CD8-positive, alpha-beta memory T cell (primary cell): ENCODE results near the gene COX4I1. TPM values are rescaled to one million over a fixed set of nuclear protein-coding genes. Genes with fewer than 3 reads are reported as not detected.
"Not testable (repeated sequence)": the region's sequence is repeated elsewhere in the genome, so short reads cannot be mapped to it uniquely, and the experiment has no call there.

Experiments used
- CTCF ChIA-PET: fragments of 350-600 bp; sonication (Branson Sonifier 250); formaldehyde crosslinking; loops from one replicate; lab custom pipeline; 2021; ENCODE audit warnings: antibody characterized with exemption; lab: Charles Lee
- POLR2A ChIA-PET: fragments of 350-600 bp; sonication (Branson Sonifier 250); formaldehyde crosslinking; loops from one replicate; lab custom pipeline; 2021; ENCODE audit warnings: antibody characterized with exemption; lab: Charles Lee
- DNase-seq, 5 donors: peaks; one replicate each; pipeline versions ENCODE4 v3.0.0 to v3.0.0-alpha.2; 2020 to 2022; ENCODE audit warnings: mixed read lengths in 1 of 5
- H3K27ac ChIP-seq: one replicate; pipeline ENCODE4 v1.7.0; 2013; ENCODE audit warnings: low read depth, mild to moderate bottlenecking, low read length, moderate library complexity
- H3K27me3 ChIP-seq: 2 replicates; pipeline ENCODE4 v1.7.0; 2013; ENCODE audit warnings: low read length, mild to moderate bottlenecking; ENCODE audit not compliant: insufficient read depth, poor library complexity, severe bottlenecking
- H3K36me3 ChIP-seq: 2 replicates; pipeline ENCODE4 v1.7.0; 2013; ENCODE audit warnings: mild to moderate bottlenecking, low read length, moderate library complexity; ENCODE audit not compliant: insufficient read depth
- H3K4me1 ChIP-seq: 2 replicates; pipeline ENCODE4 v1.7.0; 2013; ENCODE audit warnings: mild to moderate bottlenecking, low read length, moderate library complexity; ENCODE audit not compliant: insufficient read depth
- H3K4me3 ChIP-seq: 2 replicates; pipeline ENCODE4 v1.7.0; 2013; ENCODE audit warnings: mild to moderate bottlenecking, low read length
- H3K9me3 ChIP-seq: 2 replicates; pipeline ENCODE4 v1.7.0; 2013; ENCODE audit warnings: mild to moderate bottlenecking, low read length
- H3K27ac Mint-ChIP-seq, 8 donors: one replicate each; pipeline ENCODE4 v1.8.0; 2020 to 2021; ENCODE audit warnings: mixed read lengths in 8 of 8, mild to moderate bottlenecking in 6 of 8, inconsistent platforms in 3 of 8, moderate library complexity in 3 of 8
- H3K27me3 Mint-ChIP-seq, 2 donors: one replicate each; pipeline ENCODE4 v1.8.0; 2020 to 2021; ENCODE audit warnings: mixed read lengths in 2 of 2, mild to moderate bottlenecking in 1 of 2, moderate library complexity in 1 of 2
- H3K36me3 Mint-ChIP-seq, 3 donors: one replicate each; pipeline ENCODE4 v1.8.0; 2020 to 2021; ENCODE audit warnings: mixed read lengths in 3 of 3, inconsistent platforms in 1 of 3, mild to moderate bottlenecking in 1 of 3
- H3K4me1 Mint-ChIP-seq, 3 donors: one replicate each; pipeline ENCODE4 v1.8.0; 2020 to 2021; ENCODE audit warnings: mixed read lengths in 3 of 3, inconsistent platforms in 1 of 3, mild to moderate bottlenecking in 1 of 3
- H3K4me3 Mint-ChIP-seq, 7 donors: one replicate each; pipeline ENCODE4 v1.8.0; 2020 to 2021; ENCODE audit warnings: mixed read lengths in 7 of 7, mild to moderate bottlenecking in 6 of 7, moderate library complexity in 4 of 7, inconsistent platforms in 2 of 7
- H3K9me3 Mint-ChIP-seq, 5 donors: one replicate each; pipeline ENCODE4 v1.8.0; 2020 to 2022; ENCODE audit warnings: mixed read lengths in 5 of 5, mild to moderate bottlenecking in 3 of 5, moderate library complexity in 2 of 5, inconsistent platforms in 1 of 5
- polyA plus RNA-seq: library from polyadenylated mRNA; unstranded; fragments of 300-500 nt; fragmentation: Illumina TruSeq; gene quantifications from one replicate; pipeline ENCODE4 v1.2.3, GENCODE V29; 2021
- total RNA-seq, 2 experiments: library from RNA; stranded (reverse); gene quantifications; one replicate each; pipeline ENCODE4 v1.2.3, GENCODE V29; 2021

The COX4I1 gene
- total and polyA plus RNA-seq, 3 experiments from 2014 or later: 449 to 951 (median 470) TPM

- H3K27me3 ChIP-seq: no peaks in the 10 kb centered on the region
- Mint-ChIP-seq H3K27me3 (peaks cover 13 to 36% of the 10 kb centered on the region in 2 donors), H3K4me3 (no peak overlapping the region), H3K9me3 (no peaks in the 10 kb centered on the region), H3K27ac (no peak overlapping the region), H3K36me3 (peaks cover 0 to 5% (median 0%) of the 10 kb centered on the region in 3 donors), H3K4me1 (no peaks in the 10 kb centered on the region)
- H3K9me3 ChIP-seq: no peaks in the 10 kb centered on the region
- H3K4me1 ChIP-seq: no peaks in the 10 kb centered on the region
- no peaks in the 10 kb centered on the region for H3K36me3 ChIP-seq
- ChIA-PET CTCF (interaction anchor here (0.6 to 0.8 kb wide), 2 partner anchors 16 to 18 kb away, joined by 3 read pairs; no protein-coding TSS in a partner anchor), POLR2A (no interaction called here)
- no peak for DNase-seq
- no peak overlapping the region for H3K27ac ChIP-seq
- H3K4me3 ChIP-seq: no peak overlapping the region
Observed at GRCh38 chr16:85836706-85837582, 37.4 kb downstream of the COX4I1 start.

- DNase-seq, H3K27ac Mint-ChIP-seq, H3K36me3 Mint-ChIP-seq, H3K9me3 ChIP-seq, H3K36me3 ChIP-seq, H3K4me3 ChIP-seq, H3K9me3 Mint-ChIP-seq, H3K4me1 ChIP-seq, H3K4me3 Mint-ChIP-seq, POLR2A ChIA-PET, H3K4me1 Mint-ChIP-seq, H3K27ac ChIP-seq, H3K27me3 ChIP-seq: not testable (repeated sequence)
- CTCF ChIA-PET: interaction anchor here (0.8 kb wide), 1 partner anchor 17 kb away, joined by 3 read pairs; no protein-coding TSS in a partner anchor
- peaks cover 12 to 32% of the 10 kb centered on the region in 2 donors for H3K27me3 Mint-ChIP-seq
Observed at GRCh38 chr16:85837654-85838053, 38.2 kb downstream of the COX4I1 start.

DNA sequence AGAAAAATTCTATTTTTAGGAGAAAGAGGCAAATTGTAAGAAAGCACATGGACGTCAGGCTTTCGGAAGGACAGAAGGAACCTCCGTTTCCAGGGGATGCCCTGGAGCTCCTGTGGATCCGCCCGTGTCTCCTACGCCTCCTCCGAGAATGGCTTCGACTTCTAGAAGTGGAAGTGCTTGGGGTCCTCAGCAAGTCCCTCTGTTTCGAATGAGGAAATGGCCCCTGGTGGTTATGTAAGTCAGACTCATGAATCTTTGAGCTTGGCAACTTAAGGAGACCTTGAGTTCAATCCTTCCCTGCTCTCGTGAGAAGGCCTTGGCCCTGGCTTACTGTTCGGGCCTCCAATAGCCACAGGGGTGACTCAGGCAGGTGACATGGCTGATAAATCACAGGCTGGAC lies 38.9 kb downstream of the COX4I1 start:
- no peaks in the 10 kb centered on the region for H3K27me3 ChIP-seq
- DNase-seq: no peak
- H3K27me3 Mint-ChIP-seq: peaks cover 9 to 30% of the 10 kb centered on the region in 2 donors

GRCh38 chr16:85838876-85839585 lies 39.5 kb downstream of the COX4I1 start:
- Histone ChIP-seq H3K4me1 (no peaks in the 10 kb centered on the region), H3K27me3 (no peaks in the 10 kb centered on the region), H3K36me3 (no peaks in the 10 kb centered on the region), H3K27ac (no peak overlapping the region), H3K9me3 (no peaks in the 10 kb centered on the region), H3K4me3 (no peak overlapping the region)
- CTCF ChIA-PET: no interaction called here
- Mint-ChIP-seq H3K27ac (no peak overlapping the region), H3K27me3 (peaks cover 9 to 35% of the 10 kb centered on the region in 2 donors), H3K4me1 (no peaks in the 10 kb centered on the region), H3K36me3 (no peaks in the 10 kb centered on the region), H3K4me3 (no peak overlapping the region), H3K9me3 (no peaks in the 10 kb centered on the region)
- DNase-seq: no peak
- POLR2A ChIA-PET: no interaction called here

More for the DNA sequence above, 38.9 kb downstream of the COX4I1 start:
- ChIA-PET POLR2A (no interaction called here), CTCF (no interaction called here)
- H3K36me3 Mint-ChIP-seq: no peaks in the 10 kb centered on the region
- H3K9me3 Mint-ChIP-seq: no peaks in the 10 kb centered on the region
- Histone ChIP-seq H3K9me3 (no peaks in the 10 kb centered on the region), H3K27ac (no peak overlapping the region), H3K4me1 (no peaks in the 10 kb centered on the region), H3K36me3 (no peaks in the 10 kb centered on the region), H3K4me3 (no peak overlapping the region)
- no peak overlapping the region for H3K4me3 Mint-ChIP-seq
- no peak overlapping the region for H3K27ac Mint-ChIP-seq
- no peaks in the 10 kb centered on the region for H3K4me1 Mint-ChIP-seq

DNA sequence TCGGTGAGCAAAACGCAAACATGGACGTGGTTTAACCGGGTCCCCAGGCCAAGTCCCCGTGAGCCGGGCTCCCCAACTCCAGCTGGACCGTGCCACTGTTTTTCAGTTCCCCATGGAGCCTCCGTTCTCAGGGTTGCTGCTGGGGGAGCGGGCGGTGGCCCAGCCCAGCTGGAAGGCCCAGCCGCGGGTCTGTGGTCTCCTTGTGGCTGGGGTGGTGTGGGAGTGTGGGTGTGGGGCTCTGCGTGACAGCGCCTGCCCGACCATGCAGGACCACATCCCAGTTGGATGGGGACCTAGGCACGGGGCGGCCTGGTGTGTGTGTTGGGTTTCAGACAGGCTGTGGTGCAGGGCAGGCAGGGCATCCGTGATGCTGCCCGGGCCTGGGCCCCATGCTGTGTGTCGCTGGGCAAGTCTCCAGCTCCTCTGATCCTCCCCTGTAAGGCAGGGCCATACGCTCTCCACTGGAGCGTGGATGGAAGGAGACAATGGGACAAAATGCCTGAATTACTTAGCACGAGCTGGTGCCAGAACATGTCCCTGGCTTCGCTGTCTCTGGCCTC lies 40.3 kb downstream of the COX4I1 start:
- DNase-seq: no peak
- H3K27ac ChIP-seq: no peak overlapping the region
- no peak overlapping the region for H3K4me3 ChIP-seq
- ChIA-PET POLR2A (no interaction called here), CTCF (interaction anchor here (1.4 kb wide), 1 partner anchor 18 kb away, joined by 3 read pairs; no protein-coding TSS in a partner anchor)
- no peaks in the 10 kb centered on the region for H3K9me3 Mint-ChIP-seq
- no peak overlapping the region for H3K27ac Mint-ChIP-seq
- peaks cover 2 to 3% (median 2%) of the 10 kb centered on the region in 3 donors for H3K4me1 Mint-ChIP-seq
- no peaks in the 10 kb centered on the region for H3K9me3 ChIP-seq
- no peaks in the 10 kb centered on the region for H3K4me1 ChIP-seq
- H3K27me3 Mint-ChIP-seq: peaks cover 10 to 38% of the 10 kb centered on the region in 2 donors
- no peak overlapping the region for H3K4me3 Mint-ChIP-seq
- no peaks in the 10 kb centered on the region for H3K36me3 ChIP-seq
- no peaks in the 10 kb centered on the region for H3K27me3 ChIP-seq
- peaks cover 0 to 2% (median 0%) of the 10 kb centered on the region in 3 donors for H3K36me3 Mint-ChIP-seq

DNA sequence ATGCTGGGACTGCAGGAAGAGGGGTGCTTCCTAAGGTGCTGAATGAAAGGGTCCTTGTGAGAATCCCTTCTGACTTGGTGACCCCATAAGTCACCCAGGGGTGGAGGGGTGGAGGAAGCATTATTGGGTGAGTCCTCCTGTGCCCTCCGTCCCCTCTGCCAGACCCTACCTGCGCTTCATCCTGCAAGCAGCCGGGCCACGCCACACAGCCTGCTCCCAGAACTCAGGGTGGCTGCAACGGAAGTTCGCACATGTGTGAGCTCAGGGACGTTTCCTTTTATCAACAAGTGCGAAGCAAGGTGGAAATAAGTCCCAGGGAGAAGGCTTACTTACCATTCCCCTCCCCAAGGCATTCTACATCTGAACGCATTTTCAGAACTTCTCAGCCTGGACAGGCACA lies 40.9 kb downstream of the COX4I1 start:
- POLR2A ChIA-PET: no interaction called here
- no peaks in the 10 kb centered on the region for H3K4me1 ChIP-seq
- H3K27ac ChIP-seq: no peak overlapping the region
- no peaks in the 10 kb centered on the region for H3K36me3 ChIP-seq
- no peaks in the 10 kb centered on the region for H3K9me3 ChIP-seq
- Mint-ChIP-seq H3K4me1 (peaks cover 5 to 7% (median 5%) of the 10 kb centered on the region in 3 donors), H3K9me3 (no peaks in the 10 kb centered on the region), H3K36me3 (peaks cover 0 to 5% (median 0%) of the 10 kb centered on the region in 3 donors), H3K27ac (no peak overlapping the region), H3K27me3 (peaks cover 12 to 42% of the 10 kb centered on the region in 2 donors), H3K4me3 (peak overlapping the region in 1 of 7 donors; percentile 59)
- CTCF ChIA-PET: interaction anchor here (1.4 kb wide), 1 partner anchor 19 kb away, joined by 3 read pairs; no protein-coding TSS in a partner anchor
- H3K4me3 ChIP-seq: no peak overlapping the region
- DNase-seq: no peak
- H3K27me3 ChIP-seq: no peaks in the 10 kb centered on the region

DNA sequence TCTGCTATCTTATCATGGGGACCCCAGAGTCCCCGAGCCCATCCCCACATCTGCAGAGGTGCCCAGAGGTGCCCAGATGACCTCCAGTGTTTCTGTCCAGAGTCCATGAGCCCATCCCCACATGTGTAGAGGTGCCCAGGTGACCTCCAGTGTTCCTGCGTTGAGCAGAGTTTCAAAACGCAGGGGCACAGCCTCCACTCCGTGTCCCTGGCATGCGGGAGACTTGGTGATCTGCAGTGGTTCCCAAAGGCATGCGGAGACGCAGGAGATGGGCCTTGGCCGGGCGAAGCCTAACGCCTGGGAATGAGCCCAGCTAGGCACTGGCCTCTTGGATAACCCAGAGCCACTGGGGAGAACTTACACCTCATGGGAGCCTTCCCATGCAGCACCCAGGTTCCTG lies 41.3 kb downstream of the COX4I1 start:
- H3K4me3 Mint-ChIP-seq: no peak overlapping the region
- ChIA-PET CTCF (interaction anchor here (1.4 kb wide), 1 partner anchor 19 kb away, joined by 3 read pairs; no protein-coding TSS in a partner anchor), POLR2A (no interaction called here)
- Histone ChIP-seq H3K4me1 (no peaks in the 10 kb centered on the region), H3K27ac (no peak overlapping the region), H3K36me3 (no peaks in the 10 kb centered on the region), H3K9me3 (no peaks in the 10 kb centered on the region), H3K27me3 (no peaks in the 10 kb centered on the region), H3K4me3 (no peak overlapping the region)
- H3K9me3 Mint-ChIP-seq: no peaks in the 10 kb centered on the region
- H3K4me1 Mint-ChIP-seq: peaks cover 5 to 7% (median 5%) of the 10 kb centered on the region in 3 donors
- H3K27ac Mint-ChIP-seq: no peak overlapping the region
- peaks cover 0 to 5% (median 0%) of the 10 kb centered on the region in 3 donors for H3K36me3 Mint-ChIP-seq
- H3K27me3 Mint-ChIP-seq: peaks cover 12 to 42% of the 10 kb centered on the region in 2 donors
- no peak for DNase-seq
